Breast epithelium (tissue), 4 donors: ENCODE measurements around the gene CNKSR1. TPM values are rescaled to one million over a fixed set of nuclear protein-coding genes. Genes with fewer than 3 reads are reported as not detected.

Source experiments
- DNase-seq, 2 donors: peaks; one replicate each; pipeline ENCODE4 v3.0.0-alpha.2; 2019; ENCODE audit warnings: low spot score in 2 of 2
- H3K27ac ChIP-seq, 2 donors: fragments of 200-600 bp; sonication (generic) in 1 of 2; one replicate each; pipeline ENCODE4 v1.5.1; 2016 to 2019; ENCODE audit warnings: mild to moderate bottlenecking in 1 of 2
- H3K27me3 ChIP-seq, 2 donors: fragments of 200-600 bp; sonication (generic) in 1 of 2; one replicate each; pipeline versions ENCODE4 v1.5.1 to v1.6.0; 2017 to 2019; ENCODE audit warnings: control low read depth in 1 of 2, mild to moderate bottlenecking in 1 of 2
- H3K36me3 ChIP-seq: fragments of 200-600 bp; one replicate; pipeline ENCODE4 v1.5.1; 2019
- H3K4me1 ChIP-seq, 2 donors: fragments of 200-600 bp; sonication (generic); one replicate each; pipeline ENCODE4 v1.5.1; 2016 to 2019; ENCODE audit warnings: control low read depth in 1 of 2
- H3K4me3 ChIP-seq, 3 donors: fragments of 200-600 bp; sonication (generic); 1 replicate in 2 of 3; 2 replicates in 1 of 3; pipeline ENCODE4 v1.5.1; 2016 to 2019; ENCODE audit warnings: mild to moderate bottlenecking in 3 of 3, moderate library complexity in 2 of 3
- H3K9me3 ChIP-seq, 2 donors: fragments of 200-600 bp; sonication (generic) in 1 of 2; one replicate each; pipeline ENCODE4 v1.5.1; 2016 to 2019; ENCODE audit warnings: control low read depth in 1 of 2
- CTCF ChIP-seq, 3 donors: fragments of 450-650 bp; IDR thresholded peaks; one replicate each; pipeline ENCODE4 v1.5.1; 2016 to 2017; ENCODE audit warnings: antibody characterized with exemption in 3 of 3, mild to moderate bottlenecking in 3 of 3, moderate library complexity in 3 of 3
- POLR2A ChIP-seq: fragments of 450-650 bp; IDR thresholded peaks from one replicate; pipeline ENCODE4 v1.6.1; 2016; ENCODE audit warnings: antibody characterized with exemption, mild to moderate bottlenecking, moderate library complexity
- POLR2AphosphoS5 ChIP-seq, 3 donors: sonication (generic); formaldehyde crosslinking; IDR thresholded peaks; one replicate each; pipeline ENCODE4 v1.6.1; 2017; ENCODE audit warnings: antibody characterized with exemption in 3 of 3
- intact Hi-C: fragments of 100-400 bp; cut with DNase I; formaldehyde crosslinking; loops from one replicate; pipeline ENCODE4 v1.15.1; 2023; ENCODE audit warnings: low total_unique reads
- total RNA-seq, 3 donors: library from RNA; depleted of rRNA; stranded (reverse); fragments of >200 nt; gene quantifications; one replicate each; pipeline ENCODE4 v1.1.0, GENCODE V29; 2016

Gene CNKSR1
- total RNA-seq, 3 donors from 2014 or later = 2.2 to 28.2 (median 22.3) TPM

DNA sequence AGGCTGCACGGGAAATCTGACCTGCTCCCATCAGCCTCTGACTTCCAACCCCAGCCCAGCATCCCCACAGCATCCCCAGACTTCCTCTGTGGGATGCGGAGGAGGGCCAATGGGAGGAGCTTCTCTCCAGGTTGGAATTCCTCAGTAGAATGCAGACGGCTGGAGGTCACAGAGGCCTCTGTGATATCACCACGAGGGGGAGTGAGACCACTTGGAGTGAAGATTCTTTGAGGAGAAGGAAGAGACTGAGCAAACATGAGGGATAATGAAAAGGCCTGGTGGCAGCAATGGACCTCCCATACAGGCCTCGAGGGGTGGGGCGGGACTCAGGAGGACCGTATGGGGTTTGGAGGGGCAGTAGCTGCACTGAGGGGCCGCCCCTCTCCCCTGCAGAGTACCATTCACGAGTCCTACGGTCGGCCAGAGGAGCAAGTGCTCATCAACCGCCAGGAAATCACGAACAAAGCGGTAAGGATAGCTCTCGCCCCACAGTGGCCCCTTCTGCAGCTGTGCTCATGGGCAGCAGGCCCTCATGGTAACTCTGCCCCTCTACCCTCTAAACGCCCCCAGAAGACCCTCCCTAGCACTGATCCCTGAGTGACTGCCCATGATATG lies 13.2 kb downstream of the CNKSR1 start, which contains the start of gene CATSPER4:
Gene CATSPER4 (plus strand): TSS at position 230 of the 615 bp plus-strand sequence. CDS start 26 bp downstream, at position 256.
- intact Hi-C loops = no loop called here
- Histone ChIP-seq H3K27me3 (no peaks in the 10 kb centered on the region), H3K27ac (no peak within 1 kb of the TSS), H3K9me3 (no peaks in the 10 kb centered on the region), H3K4me1 (no peaks in the 10 kb centered on the region), H3K4me3 (no peak within 1 kb of the TSS), H3K36me3 (no peaks in the 10 kb centered on the region)
- no peak for DNase-seq
- no peak for TF ChIP-seq POLR2A
- TF ChIP-seq POLR2AphosphoS5 (IDR thresholded peaks at IDR 0.05) = no peak
- no peak for TF ChIP-seq CTCF (IDR thresholded peaks at IDR 0.05)

GRCh38 chr1:26191739-26192138 lies 14.4 kb downstream of the CNKSR1 start:
- intact Hi-C loops = no loop called here
- no peak overlapping the region for H3K27ac ChIP-seq
- no peaks in the 10 kb centered on the region for H3K9me3 ChIP-seq
- no peak overlapping the region for H3K4me3 ChIP-seq
- no peaks in the 10 kb centered on the region for H3K27me3 ChIP-seq
- no peaks in the 10 kb centered on the region for H3K4me1 ChIP-seq
- TF ChIP-seq POLR2AphosphoS5 (IDR thresholded peaks at IDR 0.05) = no peak
- TF ChIP-seq CTCF (IDR thresholded peaks at IDR 0.05) = no peak
- no peak for TF ChIP-seq POLR2A
- DNase-seq = no peak
- no peaks in the 10 kb centered on the region for H3K36me3 ChIP-seq

DNA sequence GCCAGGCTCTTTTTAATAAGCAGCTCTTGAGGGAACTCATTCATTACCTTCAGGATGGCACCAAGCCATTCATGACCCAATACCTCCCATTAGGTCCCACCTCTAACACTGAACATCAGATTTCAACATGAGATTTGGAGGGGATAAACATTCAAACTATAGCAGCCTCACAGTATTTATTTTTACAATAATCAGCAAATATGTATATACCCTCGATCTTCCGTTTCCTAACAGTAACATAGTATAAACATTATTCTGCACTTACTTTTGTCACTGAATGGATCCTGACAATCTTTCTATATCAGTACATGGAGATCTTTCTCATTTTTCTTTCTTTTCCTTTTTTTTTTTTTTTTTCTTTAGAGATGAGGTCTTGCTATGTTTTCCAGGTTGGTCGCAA lies 18.5 kb downstream of the CNKSR1 start:
- H3K4me3 ChIP-seq = no peak overlapping the region
- TF ChIP-seq CTCF (IDR thresholded peaks at IDR 0.05) = no peak
- TF ChIP-seq POLR2AphosphoS5 (IDR thresholded peaks at IDR 0.05) = no peak
- no peak for TF ChIP-seq POLR2A
- H3K27ac ChIP-seq = no peak overlapping the region
- H3K36me3 ChIP-seq = no peaks in the 10 kb centered on the region
- intact Hi-C loops = loop anchor here (5.0 kb wide), 1 partner anchor 224 kb away; no protein-coding TSS in a partner anchor
- no peaks in the 10 kb centered on the region for H3K9me3 ChIP-seq
- no peaks in the 10 kb centered on the region for H3K4me1 ChIP-seq
- no peak for DNase-seq
- H3K27me3 ChIP-seq = no peaks in the 10 kb centered on the region

- no peaks in the 10 kb centered on the region for H3K4me1 ChIP-seq
- TF ChIP-seq POLR2A (no peak), POLR2AphosphoS5 (IDR thresholded peaks at IDR 0.05) (no peak), CTCF (IDR thresholded peaks at IDR 0.05) (no peak)
- DNase-seq = no peak
- no peaks in the 10 kb centered on the region for H3K36me3 ChIP-seq
- no peak overlapping the region for H3K4me3 ChIP-seq
- no peaks in the 10 kb centered on the region for H3K9me3 ChIP-seq
- no peaks in the 10 kb centered on the region for H3K27me3 ChIP-seq
- no peak overlapping the region for H3K27ac ChIP-seq
- intact Hi-C loops = loop anchor here (5.0 kb wide), 1 partner anchor 225 kb away; no protein-coding TSS in a partner anchor
Observed at GRCh38 chr1:26197301-26197700, 20.0 kb downstream of the CNKSR1 start.

DNA sequence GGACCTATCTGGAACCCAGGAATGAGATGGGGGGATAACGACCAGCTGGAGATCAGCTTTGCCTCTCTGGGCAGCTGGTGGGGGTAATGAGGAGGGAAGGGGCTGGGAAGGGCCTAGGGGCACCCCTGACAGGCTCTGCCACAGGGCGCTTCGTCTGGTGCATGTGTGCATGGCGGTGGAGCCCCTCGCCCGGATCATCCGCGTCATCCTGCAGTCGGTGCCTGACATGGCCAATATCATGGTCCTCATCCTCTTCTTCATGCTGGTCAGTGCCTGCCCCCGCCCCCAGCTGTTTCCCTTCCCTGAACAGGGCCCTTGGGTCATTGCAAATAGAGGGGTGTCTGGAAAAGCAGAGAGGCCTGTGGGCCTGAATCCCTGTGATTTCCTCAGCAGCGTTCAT lies 20.5 kb downstream of the CNKSR1 start:
- Histone ChIP-seq H3K27ac (no peak overlapping the region), H3K4me3 (no peak overlapping the region), H3K36me3 (no peaks in the 10 kb centered on the region), H3K4me1 (no peaks in the 10 kb centered on the region), H3K9me3 (no peaks in the 10 kb centered on the region), H3K27me3 (no peaks in the 10 kb centered on the region)
- intact Hi-C loops = loop anchor here (5.0 kb wide), 1 partner anchor 226 kb away; no protein-coding TSS in a partner anchor
- no peak for TF ChIP-seq CTCF (IDR thresholded peaks at IDR 0.05)
- no peak for TF ChIP-seq POLR2A
- TF ChIP-seq POLR2AphosphoS5 (IDR thresholded peaks at IDR 0.05) = no peak
- DNase-seq = no peak
